Measurements from ENCODE around the gene TRAIP. TPM values are rescaled to one million over a fixed set of nuclear protein-coding genes. Genes with fewer than 3 reads are reported as not detected.

Gene TRAIP
- total RNA-seq, 1 donor: 1.4 TPM

DNA sequence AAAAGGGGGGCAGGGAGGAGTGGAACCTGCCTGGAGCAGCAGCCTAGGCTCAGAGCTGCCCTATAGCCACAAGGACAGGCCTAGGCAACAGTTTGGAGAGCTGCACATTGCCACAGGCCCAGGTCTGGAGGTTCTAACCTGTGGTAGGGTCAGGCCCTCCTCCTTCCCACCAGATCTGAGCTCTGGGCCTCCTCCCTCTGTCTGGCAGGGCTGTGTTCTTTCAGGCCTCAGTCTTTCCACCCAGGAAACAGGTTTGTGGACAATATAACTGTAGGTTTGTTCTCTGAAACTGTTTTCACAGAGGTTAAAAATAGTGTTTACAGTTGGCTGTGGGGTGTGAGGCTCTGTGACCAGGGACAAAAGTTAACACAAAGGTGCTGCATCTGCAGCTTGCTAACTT, 22.3 kb upstream of the TRAIP start:
- Histone ChIP-seq H4K20me1 (ENCODE audit: insufficient read depth, low read length) (no peaks in the 10 kb centered on the region), H3K4me2 (ENCODE audit: insufficient read depth, low read length) (no peak overlapping the region), H3K4me3 (ENCODE audit: insufficient read depth, low read length) (no peak overlapping the region), H3K27ac (ENCODE audit: low read depth, low read length) (no peak overlapping the region), H3K79me2 (ENCODE audit: insufficient read depth, low read length) (no peaks in the 10 kb centered on the region), H3K9me3 (ENCODE audit: low read depth, low read length) (no peaks in the 10 kb centered on the region), H2AFZ (ENCODE audit: low read length) (no peak overlapping the region), H3K27me3 (ENCODE audit: insufficient read depth, low read length) (peaks cover 15% of the 10 kb centered on the region), H3K36me3 (ENCODE audit: insufficient read depth, low read length) (no peaks in the 10 kb centered on the region), H3K4me1 (ENCODE audit: insufficient read depth, low read length) (no peaks in the 10 kb centered on the region)
- TF ChIP-seq, protein P1, sequence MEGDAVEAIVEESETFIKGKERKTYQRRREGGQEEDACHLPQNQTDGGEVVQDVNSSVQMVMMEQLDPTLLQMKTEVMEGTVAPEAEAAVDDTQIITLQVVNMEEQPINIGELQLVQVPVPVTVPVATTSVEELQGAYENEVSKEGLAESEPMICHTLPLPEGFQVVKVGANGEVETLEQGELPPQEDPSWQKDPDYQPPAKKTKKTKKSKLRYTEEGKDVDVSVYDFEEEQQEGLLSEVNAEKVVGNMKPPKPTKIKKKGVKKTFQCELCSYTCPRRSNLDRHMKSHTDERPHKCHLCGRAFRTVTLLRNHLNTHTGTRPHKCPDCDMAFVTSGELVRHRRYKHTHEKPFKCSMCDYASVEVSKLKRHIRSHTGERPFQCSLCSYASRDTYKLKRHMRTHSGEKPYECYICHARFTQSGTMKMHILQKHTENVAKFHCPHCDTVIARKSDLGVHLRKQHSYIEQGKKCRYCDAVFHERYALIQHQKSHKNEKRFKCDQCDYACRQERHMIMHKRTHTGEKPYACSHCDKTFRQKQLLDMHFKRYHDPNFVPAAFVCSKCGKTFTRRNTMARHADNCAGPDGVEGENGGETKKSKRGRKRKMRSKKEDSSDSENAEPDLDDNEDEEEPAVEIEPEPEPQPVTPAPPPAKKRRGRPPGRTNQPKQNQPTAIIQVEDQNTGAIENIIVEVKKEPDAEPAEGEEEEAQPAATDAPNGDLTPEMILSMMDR (IDR thresholded peaks at IDR 0.05; ENCODE audit: extremely low read depth, low read depth, low read length): no peak
- no peak for DNase-seq (ENCODE audit: insufficient read length, low spot score, missing footprints)

DNA sequence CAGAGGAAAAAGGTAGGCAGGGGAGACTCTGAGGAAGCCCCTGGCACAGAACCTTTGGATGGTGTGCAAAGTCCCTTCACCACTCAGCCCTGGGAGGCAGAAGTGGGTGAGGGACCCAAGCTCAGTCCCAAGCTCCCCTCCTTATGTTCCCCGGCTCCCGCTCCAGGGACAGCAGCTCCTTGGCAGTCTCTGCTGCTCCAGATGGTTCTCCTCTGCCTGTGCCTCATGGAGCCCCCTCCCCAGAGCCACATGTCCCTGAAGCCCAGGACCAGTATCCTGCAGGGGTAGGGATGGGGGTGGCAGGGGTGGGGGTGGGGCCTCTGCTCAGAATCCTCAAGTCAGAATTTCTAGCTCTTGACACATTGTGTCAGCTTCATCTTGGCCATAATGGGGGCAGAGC, 21.4 kb upstream of the TRAIP start:
- no peak overlapping the region for H2AFZ ChIP-seq (ENCODE audit: low read length)
- H3K27ac ChIP-seq (ENCODE audit: low read depth, low read length): no peak overlapping the region
- H3K9me3 ChIP-seq (ENCODE audit: low read depth, low read length): no peaks in the 10 kb centered on the region

DNA sequence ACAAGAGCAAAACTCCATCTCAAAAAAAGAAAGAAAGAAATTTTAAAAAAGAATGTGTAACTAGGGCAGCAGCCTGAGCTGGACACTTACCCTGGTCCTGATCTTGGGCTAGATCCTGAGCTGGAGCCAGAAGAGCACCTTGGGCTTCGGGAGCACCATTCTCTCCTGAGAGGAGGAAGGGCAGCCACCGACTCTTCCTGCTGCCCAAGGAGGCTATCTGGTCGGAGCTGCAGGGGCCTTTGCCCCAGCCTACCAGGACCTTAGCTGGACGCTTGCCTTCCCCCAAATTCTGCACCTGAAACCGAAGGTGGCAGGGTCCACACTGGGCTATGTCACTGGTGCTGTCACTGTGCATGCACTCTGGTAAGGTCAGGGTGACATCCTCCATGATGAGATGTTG, 20.2 kb upstream of the TRAIP start:
- no peak overlapping the region for H3K4me3 ChIP-seq (ENCODE audit: insufficient read depth, low read length)
- H3K27ac ChIP-seq (ENCODE audit: low read depth, low read length): no peak overlapping the region
- H3K27me3 ChIP-seq (ENCODE audit: insufficient read depth, low read length): peaks cover 7% of the 10 kb centered on the region
- TF ChIP-seq, protein P1 (IDR thresholded peaks at IDR 0.05; ENCODE audit: extremely low read depth, low read depth, low read length): no peak
- no peak overlapping the region for H3K4me2 ChIP-seq (ENCODE audit: insufficient read depth, low read length)
- no peaks in the 10 kb centered on the region for H4K20me1 ChIP-seq (ENCODE audit: insufficient read depth, low read length)
- no peaks in the 10 kb centered on the region for H3K79me2 ChIP-seq (ENCODE audit: insufficient read depth, low read length)
- H2AFZ ChIP-seq (ENCODE audit: low read length): no peak overlapping the region
- H3K36me3 ChIP-seq (ENCODE audit: insufficient read depth, low read length): no peaks in the 10 kb centered on the region
- H3K4me1 ChIP-seq (ENCODE audit: insufficient read depth, low read length): no peaks in the 10 kb centered on the region
- no peaks in the 10 kb centered on the region for H3K9me3 ChIP-seq (ENCODE audit: low read depth, low read length)
- DNase-seq (ENCODE audit: insufficient read length, low spot score, missing footprints): no peak

More for the DNA sequence above, 21.4 kb upstream of the TRAIP start:
- no peak for DNase-seq (ENCODE audit: insufficient read length, low spot score, missing footprints)
- Histone ChIP-seq H3K4me2 (ENCODE audit: insufficient read depth, low read length) (no peak overlapping the region), H4K20me1 (ENCODE audit: insufficient read depth, low read length) (no peaks in the 10 kb centered on the region), H3K79me2 (ENCODE audit: insufficient read depth, low read length) (no peaks in the 10 kb centered on the region), H3K4me3 (ENCODE audit: insufficient read depth, low read length) (no peak overlapping the region), H3K27me3 (ENCODE audit: insufficient read depth, low read length) (peaks cover 14% of the 10 kb centered on the region), H3K36me3 (ENCODE audit: insufficient read depth, low read length) (no peaks in the 10 kb centered on the region), H3K4me1 (ENCODE audit: insufficient read depth, low read length) (no peaks in the 10 kb centered on the region)
- TF ChIP-seq, protein P1 (IDR thresholded peaks at IDR 0.05; ENCODE audit: extremely low read depth, low read depth, low read length): no peak

DNA sequence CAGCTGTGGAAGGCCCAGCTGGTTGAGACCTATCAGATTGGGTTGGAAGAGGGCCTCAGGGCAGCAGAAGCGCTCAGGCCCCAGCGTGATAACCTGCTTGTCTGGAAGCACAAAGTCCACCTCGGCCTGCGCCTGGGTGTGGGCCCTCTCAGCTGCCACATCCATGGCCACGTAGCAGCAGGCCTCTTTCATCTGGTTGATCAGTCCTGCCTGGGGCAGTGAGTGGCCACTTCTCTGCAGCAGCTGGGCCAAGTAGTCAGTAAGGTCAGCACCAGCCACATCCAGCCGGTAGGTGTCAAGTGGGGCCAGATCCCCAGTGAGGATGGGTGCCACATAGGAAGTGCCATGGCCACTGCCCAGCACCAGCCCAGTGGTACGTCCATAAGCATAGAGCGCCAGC, 17.3 kb upstream of the TRAIP start:
- TF ChIP-seq, protein P1 (IDR thresholded peaks at IDR 0.05; ENCODE audit: extremely low read depth, low read depth, low read length): no peak
- Histone ChIP-seq H4K20me1 (ENCODE audit: insufficient read depth, low read length) (no peaks in the 10 kb centered on the region), H2AFZ (ENCODE audit: low read length) (no peak overlapping the region), H3K27ac (ENCODE audit: low read depth, low read length) (no peak overlapping the region), H3K36me3 (ENCODE audit: insufficient read depth, low read length) (no peaks in the 10 kb centered on the region), H3K9me3 (ENCODE audit: low read depth, low read length) (no peaks in the 10 kb centered on the region), H3K79me2 (ENCODE audit: insufficient read depth, low read length) (no peaks in the 10 kb centered on the region), H3K4me2 (ENCODE audit: insufficient read depth, low read length) (no peak overlapping the region), H3K27me3 (ENCODE audit: insufficient read depth, low read length) (peaks cover 29% of the 10 kb centered on the region), H3K4me3 (ENCODE audit: insufficient read depth, low read length) (no peak overlapping the region), H3K4me1 (ENCODE audit: insufficient read depth, low read length) (no peaks in the 10 kb centered on the region)
- peak; percentile 19 for DNase-seq (ENCODE audit: insufficient read length, low spot score, missing footprints)

All from osteoblast (primary cell).